Spinal cord (tissue), 10 donors: ENCODE measurements around the gene MST1R. TPM values are rescaled to one million over a fixed set of nuclear protein-coding genes. Genes with fewer than 3 reads are reported as not detected.

ENCODE experiments used
- DNase-seq, 6 donors: peaks; one replicate each; pipeline versions ENCODE4 v3.0.0 to v3.0.0-alpha.2; 2013 to 2015; ENCODE audit warnings: low spot score in 6 of 6, low read depth in 4 of 6
- H3K27ac ChIP-seq: one replicate; pipeline ENCODE4 v1.5.1; 2013; ENCODE audit warnings: low read depth, low read length, control low read depth
- H3K27me3 ChIP-seq: one replicate; pipeline ENCODE4 v1.6.1; 2013; ENCODE audit warnings: low read length; ENCODE audit not compliant: control insufficient read depth, insufficient read depth
- H3K36me3 ChIP-seq: one replicate; pipeline ENCODE4 v1.6.1; 2013; ENCODE audit warnings: low read length; ENCODE audit not compliant: control insufficient read depth, insufficient read depth
- H3K4me1 ChIP-seq: one replicate; pipeline ENCODE4 v1.6.1; 2013; ENCODE audit warnings: low read length; ENCODE audit not compliant: control insufficient read depth, insufficient read depth
- H3K4me3 ChIP-seq: one replicate; pipeline ENCODE4 v1.5.1; 2013; ENCODE audit warnings: low read depth, low read length, control low read depth
- H3K9me3 ChIP-seq: one replicate; pipeline ENCODE4 v1.6.1; 2013; ENCODE audit warnings: low read length; ENCODE audit not compliant: control insufficient read depth, insufficient read depth
- WGBS: methylation state at CpG from one replicate; pipeline ENCODE4 v1.1.5; 2013; ENCODE audit warnings: missing lambda C conversion rate; ENCODE audit not compliant: insufficient coverage; 5-methylcytosine and 5-hydroxymethylcytosine counted together
- polyA plus RNA-seq, 2 donors: library from polyadenylated mRNA; unstranded; fragments of 120-200 nt; gene quantifications; one replicate each; pipeline ENCODE4 v1.2.1, GENCODE V29; 2013; ENCODE audit not compliant: insufficient read length in 2 of 2
- total RNA-seq, 2 donors: library from RNA; depleted of rRNA in 1 of 2; stranded (reverse); fragments of 120-200 nt in 1 of 2; fragments of >200 nt in 1 of 2; gene quantifications; one replicate each; pipeline versions ENCODE4 v1.2.3 to v1.2.4, GENCODE V29; 2013 to 2014
- donor health status: healthy.

MST1R gene
- total and polyA plus RNA-seq, 4 donors, result 0.63 to 2.5 (median 0.84) TPM

GRCh38 chr3:49901366-49902339 lies 2.0 kb downstream of the MST1R start:
- H3K4me3 ChIP-seq, result no peak overlapping the region
- DNase-seq, result no peak
- peaks cover 26% of the 10 kb centered on the region for H3K36me3 ChIP-seq
- peaks cover 18% of the 10 kb centered on the region for H3K4me1 ChIP-seq
- H3K27me3 ChIP-seq, result no peaks in the 10 kb centered on the region
- no peak overlapping the region for H3K27ac ChIP-seq
- 90% methylated on average over 3 of the region's 11 CpGs for WGBS
- H3K9me3 ChIP-seq, result no peaks in the 10 kb centered on the region

- Histone ChIP-seq H3K36me3 (peaks cover 36% of the 10 kb centered on the region), H3K27me3 (no peaks in the 10 kb centered on the region), H3K9me3 (no peaks in the 10 kb centered on the region), H3K4me3 (no peak overlapping the region), H3K27ac (no peak overlapping the region), H3K4me1 (peaks cover 13% of the 10 kb centered on the region)
- DNase-seq, result no peak
- WGBS, result 75% methylated on average over 8 of the region's 8 CpGs
Measured at GRCh38 chr3:49900491-49901153, 3.1 kb downstream of the MST1R start.

GRCh38 chr3:49899815-49900214 lies 3.9 kb downstream of the MST1R start:
- Histone ChIP-seq H3K4me3 (no peak overlapping the region), H3K4me1 (peaks cover 13% of the 10 kb centered on the region), H3K27ac (no peak overlapping the region), H3K27me3 (no peaks in the 10 kb centered on the region), H3K9me3 (no peaks in the 10 kb centered on the region), H3K36me3 (peaks cover 40% of the 10 kb centered on the region)
- DNase-seq, result peak in 2 of 6 donors; percentile 55 to 68
- 63% methylated on average over 5 of the region's 5 CpGs for WGBS

- 74% methylated on average over 4 of the region's 6 CpGs for WGBS
- DNase-seq, result no peak
Measured at GRCh38 chr3:49898991-49899390, 4.7 kb downstream of the MST1R start.

DNA sequence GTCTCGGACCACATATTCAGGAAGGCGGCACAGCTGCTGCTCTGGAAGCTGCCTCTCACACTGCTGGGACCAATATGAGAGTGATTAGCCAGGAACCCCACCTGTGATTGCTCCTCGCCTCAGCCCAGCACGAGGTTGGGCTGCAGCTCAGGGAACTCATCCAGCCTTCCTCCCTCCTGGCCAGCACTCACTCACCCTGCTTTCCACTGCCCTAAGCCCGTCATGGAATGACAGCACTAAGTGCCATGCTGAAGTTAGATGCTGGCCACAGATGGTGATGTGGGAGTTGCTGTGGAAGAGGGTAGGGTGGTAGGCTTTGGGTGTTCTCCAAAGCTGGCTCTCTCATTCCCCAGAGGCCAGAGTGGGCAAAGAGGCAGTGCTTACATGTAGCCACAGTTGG lies 7.3 kb downstream of the MST1R start:
- H3K4me3 ChIP-seq, result no peak overlapping the region
- WGBS, result 59% methylated on average over 3 of the region's 5 CpGs
- peaks cover 5% of the 10 kb centered on the region for H3K4me1 ChIP-seq
- no peaks in the 10 kb centered on the region for H3K9me3 ChIP-seq
- H3K27ac ChIP-seq, result no peak overlapping the region
- no peak for DNase-seq
- H3K36me3 ChIP-seq, result peaks cover 26% of the 10 kb centered on the region
- no peaks in the 10 kb centered on the region for H3K27me3 ChIP-seq

More at GRCh38 chr3:49898991-49899390, 4.7 kb downstream of the MST1R start:
- Histone ChIP-seq H3K4me1 (peaks cover 12% of the 10 kb centered on the region), H3K9me3 (no peaks in the 10 kb centered on the region), H3K27ac (no peak overlapping the region), H3K27me3 (no peaks in the 10 kb centered on the region), H3K36me3 (peaks cover 39% of the 10 kb centered on the region), H3K4me3 (no peak overlapping the region)

DNA sequence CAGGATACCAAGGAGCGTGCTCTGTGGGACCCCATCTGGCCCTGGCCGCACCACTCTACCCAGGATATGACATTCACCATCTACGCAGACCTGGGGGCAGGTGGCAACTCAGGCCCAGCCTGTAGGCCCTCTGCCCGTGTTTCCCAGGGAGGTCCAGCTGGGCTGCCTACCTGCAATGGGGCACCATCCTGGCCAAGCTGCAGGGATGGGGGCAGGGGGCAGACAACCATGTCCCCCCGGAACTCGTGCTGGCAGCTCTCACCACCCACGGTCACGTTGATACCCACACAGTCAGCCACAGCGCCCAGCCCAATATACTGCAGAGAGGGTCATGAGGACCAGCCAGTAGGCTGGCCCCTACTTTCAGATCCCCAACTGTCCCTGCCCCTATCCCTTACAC lies 7.9 kb downstream of the MST1R start:
- no peak overlapping the region for H3K27ac ChIP-seq
- H3K27me3 ChIP-seq, result no peaks in the 10 kb centered on the region
- no peaks in the 10 kb centered on the region for H3K9me3 ChIP-seq
- peaks cover 2% of the 10 kb centered on the region for H3K4me1 ChIP-seq
- 95% methylated on average over 8 of the region's 9 CpGs for WGBS
- H3K36me3 ChIP-seq, result peaks cover 31% of the 10 kb centered on the region
- no peak for DNase-seq
- no peak overlapping the region for H3K4me3 ChIP-seq

GRCh38 chr3:49889296-49889695 lies 14.4 kb downstream of the MST1R start:
- Histone ChIP-seq H3K27ac (no peak overlapping the region), H3K36me3 (peaks cover 9% of the 10 kb centered on the region), H3K4me3 (no peak overlapping the region), H3K9me3 (no peaks in the 10 kb centered on the region), H3K27me3 (no peaks in the 10 kb centered on the region), H3K4me1 (peaks cover 4% of the 10 kb centered on the region)
- 64% methylated on average over 9 of the region's 10 CpGs for WGBS
- no peak for DNase-seq

- H3K4me1 ChIP-seq, result peaks cover 5% of the 10 kb centered on the region
- H3K27me3 ChIP-seq, result no peaks in the 10 kb centered on the region
- no peak overlapping the region for H3K4me3 ChIP-seq
- no peak overlapping the region for H3K27ac ChIP-seq
- no peak for DNase-seq
- peaks cover 9% of the 10 kb centered on the region for H3K36me3 ChIP-seq
- H3K9me3 ChIP-seq, result no peaks in the 10 kb centered on the region
Measured at GRCh38 chr3:49886922-49887265, 16.8 kb downstream of the MST1R start.

DNA sequence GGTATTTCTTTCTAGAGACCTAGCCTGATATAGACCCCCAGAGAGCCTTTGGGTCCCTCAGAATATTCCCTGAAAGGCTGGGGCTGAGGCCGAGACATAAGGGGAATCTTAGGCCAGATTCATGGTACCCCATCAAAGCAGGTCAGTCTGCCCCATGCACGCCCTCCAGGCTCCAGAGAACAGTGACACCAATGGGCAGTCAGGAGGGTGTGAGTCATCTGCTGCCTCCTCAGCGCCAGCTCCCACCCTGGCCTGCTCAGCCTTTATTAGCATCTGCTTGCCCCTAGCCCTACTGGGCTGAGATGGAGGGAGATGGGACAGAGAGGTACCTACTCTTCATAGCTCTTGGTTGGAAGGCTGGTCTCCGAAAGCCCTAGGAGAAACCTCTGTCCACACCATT lies 19.7 kb downstream of the MST1R start:
- no peak for DNase-seq
- no peaks in the 10 kb centered on the region for H3K9me3 ChIP-seq
- H3K27ac ChIP-seq, result no peak overlapping the region
- H3K4me3 ChIP-seq, result no peak overlapping the region
- 89% methylated on average over 4 of the region's 4 CpGs for WGBS
- H3K27me3 ChIP-seq, result no peaks in the 10 kb centered on the region
- peaks cover 19% of the 10 kb centered on the region for H3K4me1 ChIP-seq
- H3K36me3 ChIP-seq, result no peaks in the 10 kb centered on the region

DNA sequence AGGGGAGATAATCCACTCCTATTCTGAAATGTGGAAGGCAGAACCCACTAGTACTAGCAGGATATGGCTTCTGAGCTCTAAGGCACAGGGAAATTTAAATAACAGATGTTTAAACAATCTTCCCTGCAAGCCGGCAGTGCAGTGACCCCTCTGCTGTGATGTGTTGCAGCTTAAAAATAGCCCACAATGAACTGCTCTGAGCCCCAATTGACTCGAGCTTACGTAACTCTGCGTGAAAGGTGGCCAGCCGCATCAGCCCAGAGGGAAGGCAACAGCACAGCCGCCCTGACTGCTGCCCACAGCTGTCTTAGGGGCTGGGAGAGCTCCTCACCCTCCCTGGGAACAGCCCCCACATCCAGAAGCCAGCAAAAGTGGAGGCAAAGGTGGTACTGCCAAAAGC lies 21.5 kb downstream of the MST1R start:
- Histone ChIP-seq H3K36me3 (no peaks in the 10 kb centered on the region), H3K27ac (peak overlapping the region; percentile 44), H3K9me3 (no peaks in the 10 kb centered on the region), H3K4me1 (peaks cover 19% of the 10 kb centered on the region), H3K4me3 (no peak overlapping the region), H3K27me3 (no peaks in the 10 kb centered on the region)
- 39% methylated on average over 6 of the region's 6 CpGs for WGBS
- DNase-seq, result no peak
